GM21526 (cell line): ENCODE data around the gene MAB21L4.
"Not testable (repeated sequence)": the region's sequence is repeated elsewhere in the genome, so short reads cannot be mapped to it uniquely, and the experiment has no call there.

Experiments
- ATAC-seq: cut with Tn5 transposase; IDR thresholded peaks from one replicate; pipeline ENCODE4 v1.9.1; 2021; ENCODE audit warnings: moderate library complexity; ENCODE audit not compliant: unreplicated experiment, low FRiP score

The MAB21L4 gene

DNA sequence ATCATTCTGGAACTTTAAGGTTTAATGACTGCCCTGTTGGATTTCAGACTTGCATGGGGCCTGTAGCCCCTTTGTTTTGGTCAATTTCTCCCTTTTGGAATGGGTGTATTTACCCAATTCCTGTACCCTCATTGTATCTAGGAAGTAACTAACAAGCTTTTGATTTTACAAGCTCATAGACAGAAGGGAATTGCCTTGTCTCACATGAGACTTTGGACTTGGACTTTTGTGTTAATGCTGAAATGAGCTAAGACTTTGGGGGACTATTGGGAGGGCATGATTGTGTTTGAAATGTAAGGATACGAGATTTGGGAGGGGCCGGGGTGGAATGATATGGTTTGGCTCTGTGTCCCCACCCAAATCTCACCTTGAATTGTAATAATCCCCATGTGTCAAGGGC, 49.6 kb downstream of the MAB21L4 start:
- ATAC-seq: not testable (repeated sequence)

DNA sequence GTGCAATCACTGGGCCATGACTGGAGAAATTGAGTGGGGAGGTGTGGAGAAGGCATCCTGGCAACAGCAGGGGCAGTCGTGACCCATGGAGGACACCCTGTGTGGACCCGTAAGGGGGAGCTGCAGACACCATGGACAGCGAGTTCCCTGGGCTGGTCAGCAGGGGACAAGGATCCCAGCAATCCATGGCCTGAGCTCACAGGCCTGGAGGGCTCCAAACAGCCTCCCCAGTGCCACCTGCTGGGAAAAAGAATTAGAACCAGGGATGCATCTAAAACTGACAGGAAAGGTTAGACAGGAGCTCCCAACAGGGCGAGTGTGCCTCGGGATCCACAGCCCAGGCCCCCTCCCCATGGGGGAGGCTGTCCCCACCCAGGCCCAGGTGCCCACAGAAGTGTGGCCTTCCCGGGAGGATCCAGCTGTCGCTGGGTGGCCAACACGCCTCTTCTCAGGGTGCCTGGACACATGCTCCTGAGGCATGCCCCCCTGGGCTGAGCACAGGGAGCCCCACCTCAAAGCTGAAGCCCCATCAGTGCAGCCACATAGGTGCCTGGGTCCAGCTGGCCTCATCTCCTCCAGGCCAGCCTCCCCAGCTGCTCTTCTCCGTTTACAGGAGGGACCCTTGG, 55.4 kb downstream of the MAB21L4 start:
- no peak for ATAC-seq

DNA sequence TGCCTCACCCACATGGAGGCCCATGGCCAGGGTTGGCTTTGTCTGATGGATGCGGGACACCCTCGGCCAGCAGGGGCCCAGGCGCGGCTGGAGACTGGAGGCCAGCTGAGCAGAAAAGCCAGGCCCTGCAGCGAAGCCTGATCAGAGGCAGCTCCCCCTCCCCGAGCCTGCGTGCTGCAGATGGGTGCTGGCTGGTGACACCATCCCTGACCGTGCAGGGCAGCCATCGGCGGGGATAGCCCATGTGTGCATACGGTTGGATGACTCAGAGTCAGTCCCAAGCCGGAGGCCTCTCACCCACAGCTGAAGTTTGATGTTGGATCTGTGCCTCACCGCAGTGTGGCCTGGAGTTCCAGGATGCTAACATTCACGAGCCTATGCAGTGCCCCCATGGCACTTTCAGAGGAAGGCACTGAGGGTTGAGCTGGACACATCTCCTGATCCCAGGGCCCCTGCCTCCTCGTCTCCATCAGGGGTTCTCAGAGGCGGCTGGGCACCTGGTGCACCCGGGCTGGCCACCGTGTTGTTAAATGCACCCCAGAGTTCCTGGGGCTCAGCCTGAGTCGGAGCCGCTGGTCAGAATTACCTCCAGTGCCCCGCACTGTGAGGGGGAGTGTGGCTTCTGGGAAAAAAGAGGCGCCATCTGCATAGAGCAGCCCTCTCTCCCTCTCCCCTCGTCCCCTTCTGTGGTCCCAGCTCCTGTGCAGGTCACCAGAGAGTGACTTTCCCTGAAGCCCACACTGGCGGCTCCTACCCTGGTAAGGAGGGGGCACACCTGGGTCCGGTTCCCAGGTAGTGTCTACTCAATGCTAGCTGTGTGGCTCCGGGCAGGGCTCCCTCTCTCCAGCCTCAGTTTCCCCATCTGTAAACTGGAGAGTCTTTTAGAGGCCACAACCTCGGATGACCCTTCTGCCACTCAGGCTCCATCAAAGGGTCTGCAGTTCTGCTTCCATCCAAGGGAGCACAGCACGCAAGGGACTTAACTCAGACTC, 56.5 kb downstream of the MAB21L4 start:
- ATAC-seq: no peak

DNA sequence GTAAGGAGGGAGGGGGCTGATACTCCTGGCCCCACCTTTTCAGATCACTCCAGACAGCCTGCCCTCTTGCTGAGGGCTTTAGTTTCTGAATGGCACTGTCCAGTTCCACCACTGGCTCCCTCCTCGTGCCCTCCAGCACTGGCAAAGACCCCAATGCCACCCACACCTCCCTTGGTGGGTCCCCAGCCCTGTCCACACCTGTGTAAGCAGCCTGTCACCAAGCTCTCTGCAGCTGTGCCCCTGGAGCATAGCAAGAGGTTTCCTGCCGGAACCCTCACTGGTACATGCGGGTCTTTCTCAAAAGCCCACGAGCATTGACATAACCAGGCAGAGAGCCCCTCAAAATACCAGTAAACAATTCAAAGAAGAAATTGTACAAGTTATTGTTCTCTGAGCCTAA, 58.3 kb downstream of the MAB21L4 start:
- no peak for ATAC-seq

DNA sequence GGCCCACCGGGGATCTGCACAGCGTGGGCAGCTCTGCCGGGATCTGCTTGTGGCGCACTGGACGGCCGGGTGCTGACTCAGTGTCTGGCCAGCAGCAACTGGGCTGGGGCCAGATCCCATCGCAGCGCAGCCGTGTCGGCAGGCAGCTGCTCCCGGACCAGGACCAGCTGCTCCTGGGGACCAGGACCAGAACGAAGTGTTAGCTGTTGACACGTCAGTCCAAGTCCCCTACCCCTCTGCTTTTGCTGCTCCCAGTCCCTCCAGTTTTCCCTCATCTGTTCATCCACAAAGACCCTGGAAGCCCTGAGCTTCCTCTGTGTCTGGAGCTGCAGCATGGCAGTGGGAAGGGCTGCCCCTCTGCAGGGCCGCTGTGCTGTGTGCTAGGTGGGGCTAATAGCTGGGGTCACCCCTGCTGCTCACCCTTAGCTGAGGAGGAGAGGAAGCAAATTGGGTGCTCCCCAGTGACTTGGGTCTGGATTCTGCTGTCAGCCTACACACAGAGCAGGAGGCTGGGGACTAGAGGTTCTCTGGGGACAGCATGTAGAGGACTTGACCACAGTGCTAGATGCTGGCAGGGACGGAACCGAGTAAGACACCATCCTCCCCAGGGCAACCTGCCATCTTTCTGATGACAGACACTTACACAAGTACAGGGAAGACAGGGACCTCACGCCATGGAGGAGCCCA, 59.0 kb downstream of the MAB21L4 start:
- no peak for ATAC-seq
